HG02973 (cell line): ENCODE results near the gene CLTA.
A peak's percentile ranks its signal among the peaks of the same experiment; 100 is the strongest.
"Not testable (repeated sequence)": the region's sequence is repeated elsewhere in the genome, so short reads cannot be mapped to it uniquely, and the experiment has no call there.

Experiments used
- ATAC-seq: cut with Tn5 transposase; IDR thresholded peaks from one replicate; pipeline ENCODE4 v1.9.1; 2021; ENCODE audit warnings: moderate library complexity; ENCODE audit not compliant: unreplicated experiment

CLTA gene

DNA sequence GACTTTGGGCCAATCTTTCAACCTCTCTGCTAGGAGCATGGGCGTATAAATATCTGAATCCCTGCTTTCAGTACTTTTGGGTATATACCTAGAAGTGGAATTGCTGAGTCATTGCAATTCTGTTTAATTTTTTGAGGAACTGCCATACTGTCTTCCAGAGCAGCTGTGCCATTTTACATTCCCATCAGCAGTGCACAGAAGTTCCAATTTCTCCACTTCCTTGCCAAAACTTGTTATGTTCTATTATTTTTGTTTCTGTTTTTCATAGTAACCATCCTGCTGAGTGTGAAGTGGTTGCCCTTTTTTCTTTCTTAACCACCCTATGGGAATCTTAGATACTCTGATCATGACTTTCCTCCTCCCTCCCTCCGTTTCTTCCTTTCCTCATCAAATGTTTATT lies 32.6 kb upstream of the CLTA start:
- no peak for ATAC-seq

DNA sequence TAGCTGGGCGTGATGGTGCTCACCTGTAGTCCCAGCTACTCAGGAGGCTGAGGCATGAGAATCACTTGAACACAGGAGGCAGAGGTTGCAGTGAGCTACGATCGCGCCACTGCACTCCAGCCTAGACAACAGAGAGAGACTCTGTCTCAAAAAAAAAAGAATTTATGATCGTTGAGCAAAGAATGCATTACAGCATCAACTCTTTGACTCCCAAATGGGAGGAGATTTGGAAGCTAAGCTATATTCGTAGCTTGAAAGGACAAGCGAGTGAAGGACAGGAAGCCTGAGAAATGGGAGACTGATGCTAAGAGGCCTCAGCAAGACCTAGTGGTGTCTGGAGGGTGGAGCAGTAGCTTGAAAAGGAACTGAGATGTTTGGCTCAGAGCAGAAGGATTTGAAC lies 31.8 kb upstream of the CLTA start:
- ATAC-seq, result no peak

- ATAC-seq, result not testable (repeated sequence)
Measured at GRCh38 chr9:36159509-36159908, 31.2 kb upstream of the CLTA start.

- ATAC-seq, result not testable (repeated sequence)
Measured at GRCh38 chr9:36160126-36160525, 30.6 kb upstream of the CLTA start.

GRCh38 chr9:36161187-36161586 lies 29.5 kb upstream of the CLTA start:
- no peak for ATAC-seq

- no peak for ATAC-seq
Measured at GRCh38 chr9:36162211-36162738, 28.4 kb upstream of the CLTA start.

DNA sequence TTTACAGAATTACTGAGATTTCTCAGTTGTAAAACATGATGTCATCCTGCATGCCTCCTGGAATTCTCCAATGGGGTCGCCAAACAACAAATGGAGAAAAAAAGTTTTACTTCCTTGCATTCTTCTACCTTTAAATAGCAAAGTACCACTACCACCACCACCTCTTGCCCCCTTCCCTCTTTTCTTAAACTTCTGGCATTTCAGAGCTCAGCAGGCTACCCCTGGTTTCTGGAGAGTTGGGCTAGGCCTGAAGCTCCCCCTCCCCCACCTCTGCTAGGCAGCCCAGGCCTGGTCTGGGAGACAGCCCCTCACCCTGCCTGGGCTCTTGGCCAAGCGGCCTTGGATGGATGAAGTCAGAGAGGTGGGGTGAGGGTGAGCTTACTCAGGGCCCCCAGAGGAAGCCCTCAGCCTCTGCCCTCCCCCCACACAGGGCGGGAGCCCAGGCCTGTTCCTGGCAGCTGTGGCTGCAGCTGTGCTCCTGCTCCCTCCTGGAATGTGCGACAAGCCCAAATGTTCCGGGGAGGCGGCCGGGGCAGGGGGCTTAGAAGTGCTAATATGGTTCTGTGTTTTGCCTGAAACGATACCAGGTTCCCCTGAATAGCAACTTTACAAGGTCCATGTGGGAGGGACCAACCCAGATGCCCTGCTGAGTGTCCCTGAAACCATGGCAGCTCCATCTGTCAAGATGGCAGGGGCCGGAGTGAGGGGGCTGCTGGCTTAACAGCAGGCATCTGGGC lies 27.5 kb upstream of the CLTA start:
- ATAC-seq, result no peak

- no peak for ATAC-seq
Measured at GRCh38 chr9:36163786-36164170, 26.9 kb upstream of the CLTA start.

GRCh38 chr9:36164372-36164771 lies 26.3 kb upstream of the CLTA start:
- ATAC-seq, result no peak

DNA sequence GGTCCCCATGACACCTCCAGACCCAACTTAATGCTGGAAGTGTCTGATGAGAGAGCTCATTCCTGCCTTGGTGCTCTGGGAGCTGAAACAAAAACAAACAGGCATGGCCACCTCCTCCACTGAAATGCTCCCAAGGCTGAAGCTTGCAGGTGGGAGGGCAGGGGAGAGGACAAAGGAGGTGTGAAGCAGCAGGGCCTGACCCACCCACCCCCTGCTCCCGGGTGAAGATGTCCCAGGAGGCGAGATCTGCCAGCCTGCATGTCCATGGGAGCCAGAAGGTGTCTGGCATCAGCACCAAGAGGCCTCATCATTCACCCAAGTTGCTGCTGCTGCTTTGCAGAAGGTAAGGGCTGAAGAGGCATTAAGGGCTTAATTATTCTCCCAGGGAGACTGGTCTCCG lies 25.7 kb upstream of the CLTA start:
- no peak for ATAC-seq

GRCh38 chr9:36165826-36166167 lies 24.9 kb upstream of the CLTA start:
- ATAC-seq, result no peak

- ATAC-seq, result peak; percentile 73
Measured at GRCh38 chr9:36166168-36166927, 24.4 kb upstream of the CLTA start.

DNA sequence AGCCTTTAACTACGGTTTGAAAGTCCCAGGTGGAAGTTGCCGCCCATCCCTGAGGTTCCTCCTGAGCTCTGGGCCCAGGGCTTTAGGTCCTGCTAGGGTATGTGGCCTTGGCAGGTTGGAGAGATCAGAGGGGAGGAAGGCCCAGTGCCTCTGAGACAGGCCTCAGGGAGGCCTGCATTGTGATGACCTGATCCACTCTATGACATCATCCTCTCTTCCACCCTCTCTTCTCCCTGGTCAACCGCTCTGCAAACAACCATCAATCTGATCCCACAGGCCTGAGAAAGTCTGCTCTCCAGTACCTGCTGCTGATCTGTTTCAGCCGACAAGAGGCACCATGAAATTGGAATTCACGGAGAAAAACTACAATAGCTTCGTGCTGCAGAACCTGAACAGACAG lies 21.6 kb upstream of the CLTA start, which contains the start of gene CCIN:
Gene CCIN, plus strand, starts transcription at position 223 of the 400 bp plus-strand sequence. Its CDS starts 115 bp downstream, at position 338.
- no peak for ATAC-seq

DNA sequence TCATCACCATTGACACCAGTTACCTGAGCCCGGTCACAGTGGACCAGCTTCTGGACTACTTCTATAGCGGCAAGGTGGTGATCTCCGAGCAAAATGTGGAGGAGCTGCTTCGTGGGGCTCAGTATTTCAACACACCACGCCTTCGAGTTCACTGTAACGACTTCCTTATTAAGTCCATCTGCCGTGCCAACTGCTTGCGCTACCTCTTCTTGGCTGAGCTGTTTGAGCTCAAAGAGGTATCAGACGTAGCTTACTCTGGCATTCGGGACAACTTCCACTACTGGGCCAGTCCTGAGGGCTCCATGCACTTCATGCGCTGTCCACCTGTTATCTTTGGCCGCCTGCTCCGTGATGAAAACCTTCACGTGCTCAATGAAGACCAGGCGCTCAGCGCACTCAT lies 21.0 kb upstream of the CLTA start:
- ATAC-seq, result no peak

GRCh38 chr9:36170531-36170930 lies 20.2 kb upstream of the CLTA start:
- ATAC-seq, result no peak

- ATAC-seq, result no peak
Measured at GRCh38 chr9:36173861-36174260, 16.9 kb upstream of the CLTA start.

- no peak for ATAC-seq
Measured at GRCh38 chr9:36174271-36174670, 16.4 kb upstream of the CLTA start.

GRCh38 chr9:36174731-36175130 lies 16.0 kb upstream of the CLTA start:
- no peak for ATAC-seq

GRCh38 chr9:36175209-36175608 lies 15.5 kb upstream of the CLTA start:
- ATAC-seq, result not testable (repeated sequence)

DNA sequence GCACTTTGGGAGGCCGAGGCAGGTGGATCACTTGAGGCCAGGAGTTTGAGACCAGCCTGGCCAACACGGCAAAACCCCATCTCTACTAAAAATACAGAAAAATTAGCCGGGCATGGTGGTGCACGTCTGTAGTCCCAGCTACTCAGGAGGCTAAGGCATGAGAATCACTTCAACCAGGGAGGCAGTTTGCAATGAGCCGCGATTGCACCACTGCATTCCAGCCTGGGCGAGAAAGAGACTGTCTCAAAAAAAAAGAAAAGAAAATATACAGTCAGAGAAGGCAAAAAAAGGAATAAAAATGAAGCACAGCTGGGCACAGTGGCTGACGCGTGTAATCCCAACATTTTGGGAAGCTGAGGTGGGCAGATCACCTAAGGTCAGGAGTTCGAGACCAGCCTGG lies 14.2 kb upstream of the CLTA start:
- ATAC-seq, result not testable (repeated sequence)

DNA sequence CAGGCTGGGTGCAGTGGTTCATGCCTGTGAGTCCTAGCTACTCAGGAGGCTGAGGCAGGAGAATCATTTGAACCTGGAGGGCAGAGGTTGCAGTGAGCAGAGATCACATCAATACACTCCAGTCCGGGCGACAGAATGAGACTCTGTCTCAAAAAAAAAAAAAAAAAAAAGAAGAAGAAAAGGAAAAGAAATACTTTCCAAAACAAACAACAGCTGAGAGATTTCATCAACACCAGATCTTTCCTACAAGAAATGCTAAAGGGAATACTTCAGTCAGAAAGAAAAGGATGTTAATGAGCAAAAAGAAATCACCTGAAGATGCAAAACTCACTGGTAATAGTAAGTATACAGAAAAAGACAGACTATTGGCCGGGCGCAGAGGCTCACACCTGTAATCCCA lies 13.2 kb upstream of the CLTA start:
- no peak for ATAC-seq

GRCh38 chr9:36180243-36180642 lies 10.5 kb upstream of the CLTA start:
- not testable (repeated sequence) for ATAC-seq
